Endothelial cell of umbilical vein (primary cell): ENCODE data around the gene DRD1. TPM values are rescaled to one million over a fixed set of nuclear protein-coding genes. Genes with fewer than 3 reads are reported as not detected.
"Not testable (repeated sequence)": the region's sequence is repeated elsewhere in the genome, so short reads cannot be mapped to it uniquely, and the experiment has no call there.

Experiments used
- BruUV-seq: library from RNA; stranded (reverse); fragments of 400-500 nt; replicated peaks from 2 replicates; lab custom pipeline; 2021; lab: Mats Ljungman, UMichigan
- CTCF ChIA-PET: fragments of 300-600, 350-600 bp; sonication (Branson Sonifier 250); formaldehyde crosslinking; loops from one replicate; lab custom pipeline; 2021; ENCODE audit warnings: antibody characterized with exemption, inconsistent platforms; lab: Charles Lee
- POLR2A ChIA-PET: fragments of 300-600, 350-600 bp; sonication (Branson Sonifier 250); formaldehyde crosslinking; loops from one replicate; lab custom pipeline; 2021; ENCODE audit warnings: antibody characterized with exemption, inconsistent platforms; lab: Charles Lee
- DNase-seq: peaks from one replicate; pipeline ENCODE4 v3.0.0-alpha.2; 2011; ENCODE audit warnings: low read depth, low spot score
- FAIRE-seq: peaks from 2 replicates; lab custom pipeline; 2011; peaks lifted over from hg19 to GRCh38; lab: Jason Lieb, UNC
- H2AFZ ChIP-seq: 2 replicates; pipeline ENCODE4 v1.6.0; 2012; ENCODE audit warnings: low read depth, low read length, control low read depth, inconsistent platforms
- H3K27ac ChIP-seq: 2 replicates; pipeline ENCODE4 v1.5.1; 2011; ENCODE audit warnings: low read depth, mild to moderate bottlenecking, control low read depth, low read length, moderate library complexity; ENCODE audit not compliant: insufficient read depth
- H3K27me3 ChIP-seq, 2 experiments: 2 replicates each; pipeline versions ENCODE4 v1.6.0 to v1.6.1; 2011; ENCODE audit warnings: low read length in 2 of 2, mixed read lengths in 1 of 2; ENCODE audit not compliant: control insufficient read depth in 2 of 2, insufficient read depth in 2 of 2
- H3K36me3 ChIP-seq, 2 experiments: 2 replicates in 1 of 2; 3 replicates in 1 of 2; pipeline ENCODE4 v1.5.1; 2011; ENCODE audit warnings: low read length in 2 of 2, mild to moderate bottlenecking in 1 of 2, moderate library complexity in 1 of 2; ENCODE audit not compliant: control insufficient read depth in 2 of 2, insufficient read depth in 2 of 2; ENCODE audit errors: extremely low read depth in 1 of 2
- H3K4me1 ChIP-seq: 3 replicates; pipeline ENCODE4 v1.5.1; 2011; ENCODE audit warnings: mild to moderate bottlenecking, low read length; ENCODE audit not compliant: control insufficient read depth, insufficient read depth; ENCODE audit errors: extremely low read depth
- H3K4me2 ChIP-seq: 2 replicates; pipeline ENCODE4 v1.6.1; 2011; ENCODE audit warnings: low read length, control low read depth, mixed read lengths; ENCODE audit not compliant: insufficient read depth
- H3K4me3 ChIP-seq, 3 experiments: fragments of 200-600 bp in 1 of 3; sonication (generic), shearing (Covaris generic) in 1 of 3; replicated peaks in 1 of 3; 2 replicates each; pipeline ENCODE4 v1.5.1; 2011 to 2016; ENCODE audit warnings: control low read depth in 3 of 3, low read length in 3 of 3, mild to moderate bottlenecking in 2 of 3, inconsistent platforms in 1 of 3, low read depth in 1 of 3, moderate library complexity in 1 of 3; ENCODE audit not compliant: insufficient read depth in 1 of 3
- H3K79me2 ChIP-seq: 2 replicates; pipeline ENCODE4 v1.6.0; 2012; ENCODE audit warnings: low read length, inconsistent platforms; ENCODE audit not compliant: control insufficient read depth, insufficient read depth
- H3K9ac ChIP-seq: replicated peaks from 2 replicates; pipeline ENCODE3; 2011; ENCODE audit warnings: low read length, control low read depth; ENCODE audit not compliant: insufficient read depth; ENCODE audit errors: extremely low read depth
- H3K9me1 ChIP-seq: replicated peaks from 3 replicates; pipeline ENCODE4 v1.6.0; 2011; ENCODE audit warnings: mild to moderate bottlenecking, low read length; ENCODE audit not compliant: control insufficient read depth, insufficient read depth; ENCODE audit errors: extremely low read depth
- H3K9me3 ChIP-seq: replicated peaks from 2 replicates; pipeline ENCODE4 v1.5.1; 2012; ENCODE audit warnings: low read length, inconsistent platforms; ENCODE audit not compliant: control insufficient read depth, insufficient read depth
- H4K20me1 ChIP-seq: replicated peaks from 2 replicates; pipeline ENCODE3; 2011; ENCODE audit warnings: mild to moderate bottlenecking, low read length; ENCODE audit not compliant: control insufficient read depth, insufficient read depth; ENCODE audit errors: extremely low read depth
- CTCF ChIP-seq, 2 donors: IDR thresholded peaks; 1 replicate in 1 of 2; 2 replicates in 1 of 2; pipeline ENCODE4 v1.5.1; 2011; ENCODE audit warnings: low read length in 2 of 2, mild to moderate bottlenecking in 2 of 2, moderate library complexity in 2 of 2, control low read depth in 1 of 2, inconsistent platforms in 1 of 2, low read depth in 1 of 2; ENCODE audit not compliant: insufficient read depth in 1 of 2; ENCODE audit errors: extremely low read depth in 1 of 2
- MYC ChIP-seq: IDR thresholded peaks from one replicate; pipeline ENCODE4 v1.6.1; 2011; ENCODE audit warnings: mild to moderate bottlenecking, low read depth, low read length
- dilution Hi-C: fragments of 300-500 bp; cut with MboI; formaldehyde crosslinking; loops from one replicate; pipeline ENCODE4 v1.15.0; 2019; ENCODE audit warnings: low sequenced_read_pairs; ENCODE audit not compliant: extremely low pct_ligation_motif_present
- intact Hi-C: fragments of 100-400 bp; cut with micrococcal nuclease; formaldehyde crosslinking; loops from one replicate; pipeline ENCODE4 v1.10.0; 2022
- polyA plus RNA-seq, 4 experiments: library from polyadenylated mRNA; depleted of rRNA in 3 of 4; stranded (reverse) in 3 of 4; unstranded in 1 of 4; fragments of >200 nt; gene quantifications; 2 replicates each; pipeline versions ENCODE4 v1.2.1 to v1.2.3, GENCODE V29; 2011 to 2012; ENCODE audit warnings: missing spikeins in 1 of 4
- total RNA-seq: library from RNA; stranded (reverse); gene quantifications from 2 replicates; pipeline ENCODE4 v1.2.3, GENCODE V29; 2021

The DRD1 gene
- total and polyA plus RNA-seq, 2 donors (not counting 3 experiments of a cell fraction or from before 2014, with no cell fraction given) = not detected

- DNase-seq (no peak), FAIRE-seq (no peak)
- no peak overlapping the region for H3K9ac ChIP-seq
- intact Hi-C loops = no loop called here
- no peaks in the 10 kb centered on the region for H3K27me3 ChIP-seq
- no peaks in the 10 kb centered on the region for H3K9me1 ChIP-seq
- TF ChIP-seq MYC = no peak
- no peak for TF ChIP-seq CTCF (IDR thresholded peaks at IDR 0.05; ENCODE audit: extremely low read depth in 1 of 2, insufficient read depth in 1 of 2, low read depth in 1 of 2, low read length in 2 of 2)
- CTCF ChIA-PET = no interaction called here
- H3K4me3 ChIP-seq = no peak overlapping the region
- no peaks in the 10 kb centered on the region for H3K4me1 ChIP-seq
- BruUV-seq = no TSS peak
- no peaks in the 10 kb centered on the region for H3K9me3 ChIP-seq
- no peaks in the 10 kb centered on the region for H4K20me1 ChIP-seq
- no peak overlapping the region for H2AFZ ChIP-seq
- H3K36me3 ChIP-seq = no peaks in the 10 kb centered on the region
- dilution Hi-C loops = no loop called here
- no peaks in the 10 kb centered on the region for H3K79me2 ChIP-seq
- H3K4me2 ChIP-seq = no peak overlapping the region
- POLR2A ChIA-PET = no interaction called here
- no peak overlapping the region for H3K27ac ChIP-seq
Observed at GRCh38 chr5:175406300-175406699, 37.7 kb downstream of the DRD1 start.

GRCh38 chr5:175397590-175398297 lies 46.2 kb downstream of the DRD1 start:
- H3K4me3 ChIP-seq, H2AFZ ChIP-seq, POLR2A ChIA-PET, H3K4me2 ChIP-seq, H3K9ac ChIP-seq, H3K4me1 ChIP-seq, FAIRE-seq, BruUV-seq, H3K79me2 ChIP-seq, intact Hi-C loops, DNase-seq, H3K9me1 ChIP-seq, H4K20me1 ChIP-seq, H3K27me3 ChIP-seq, CTCF ChIA-PET, H3K36me3 ChIP-seq, H3K27ac ChIP-seq, H3K9me3 ChIP-seq, dilution Hi-C loops: not testable (repeated sequence)

GRCh38 chr5:175395430-175395829 lies 48.6 kb downstream of the DRD1 start:
- H2AFZ ChIP-seq, H3K79me2 ChIP-seq, H3K4me3 ChIP-seq, H3K9ac ChIP-seq, H4K20me1 ChIP-seq, H3K27me3 ChIP-seq, H3K9me1 ChIP-seq, POLR2A ChIA-PET, DNase-seq, H3K9me3 ChIP-seq, CTCF ChIA-PET, H3K4me1 ChIP-seq, FAIRE-seq, H3K36me3 ChIP-seq, H3K4me2 ChIP-seq, dilution Hi-C loops, H3K27ac ChIP-seq, BruUV-seq, intact Hi-C loops: not testable (repeated sequence)
